Thoracic aorta (tissue), 2 donors: ENCODE results near the gene MICB. TPM values are rescaled to one million over a fixed set of nuclear protein-coding genes. Genes with fewer than 3 reads are reported as not detected.
"Not testable (repeated sequence)": the region's sequence is repeated elsewhere in the genome, so short reads cannot be mapped to it uniquely, and the experiment has no call there.

ENCODE experiments used
- ATAC-seq: fragments of 150-250 bp; one replicate; pipeline ENCODE4 v1.8.0; 2017; ENCODE audit warnings: low read depth; ENCODE audit not compliant: insufficient number of reproducible peaks, low FRiP score
- DNase-seq: peaks from one replicate; pipeline ENCODE4 v3.0.0-alpha.2; 2020; ENCODE audit warnings: low spot score
- H3K27ac ChIP-seq, 2 donors: fragments of 200-600 bp; sonication (generic); 1 replicate in 1 of 2; 2 replicates in 1 of 2; pipeline ENCODE4 v1.5.1; 2016; ENCODE audit warnings: mild to moderate bottlenecking in 2 of 2, moderate library complexity in 2 of 2
- H3K27me3 ChIP-seq: fragments of 200-600 bp; sonication (generic); replicated peaks from 2 replicates; pipeline ENCODE4 v1.6.0; 2016; ENCODE audit warnings: mild to moderate bottlenecking; ENCODE audit not compliant: insufficient read depth
- H3K36me3 ChIP-seq: fragments of 200-600 bp; sonication (generic); one replicate; pipeline ENCODE4 v1.5.1; 2016
- H3K4me1 ChIP-seq, 2 donors: fragments of 200-600 bp; sonication (generic); 1 replicate in 1 of 2; 2 replicates in 1 of 2; pipeline versions ENCODE4 v1.5.1 to v1.6.0; 2016; ENCODE audit warnings: low read depth in 2 of 2, mild to moderate bottlenecking in 1 of 2; ENCODE audit not compliant: control insufficient read depth in 1 of 2
- H3K4me3 ChIP-seq: fragments of 200-600 bp; sonication (generic); 2 replicates; pipeline ENCODE4 v1.5.1; 2016; ENCODE audit warnings: mild to moderate bottlenecking
- H3K9me3 ChIP-seq: fragments of 200-600 bp; sonication (generic); 2 replicates; pipeline ENCODE4 v1.5.1; 2016
- CTCF ChIP-seq: fragments of 200-600 bp; sonication (generic); IDR thresholded peaks from one replicate; pipeline ENCODE4 v1.5.1; 2019; ENCODE audit warnings: antibody characterized with exemption
- total RNA-seq, 2 donors: library from RNA; depleted of rRNA; stranded (reverse); fragments of >200 nt; gene quantifications; one replicate each; pipeline versions ENCODE4 v1.1.0 to v1.2.3, GENCODE V29; 2016

MICB gene
- 1 to 10 TPM; 4.1 to 6.6 TPM for total RNA-seq

GRCh38 chr6:31497531-31498476 is at the start of gene MICB:
Gene MICB, plus strand, starts transcription at chr6:31498145. Its CDS starts 49 bp downstream, at chr6:31498194.
- peak; percentile 25 for ATAC-seq
- Histone ChIP-seq H3K27me3 (no peaks in the 10 kb centered on the region), H3K9me3 (no peaks in the 10 kb centered on the region), H3K4me1 (peaks cover 6 to 24% of the 10 kb centered on the region in 2 donors), H3K27ac (peak within 1 kb of the TSS; percentile 16 to 51), H3K36me3 (no peaks in the 10 kb centered on the region), H3K4me3 (peak within 1 kb of the TSS; percentile 81)
- DNase-seq: peak; percentile 56
- no peak for TF ChIP-seq CTCF

GRCh38 chr6:31450751-31451150 is 47.2 kb upstream of the MICB start:
- Histone ChIP-seq H3K4me3 (no peak overlapping the region), H3K36me3 (no peaks in the 10 kb centered on the region), H3K27me3 (no peaks in the 10 kb centered on the region), H3K9me3 (no peaks in the 10 kb centered on the region), H3K27ac (no peak overlapping the region), H3K4me1 (no peaks in the 10 kb centered on the region)
- DNase-seq: no peak
- TF ChIP-seq CTCF: no peak
- ATAC-seq: no peak

- H3K9me3 ChIP-seq: no peaks in the 10 kb centered on the region
- no peak for TF ChIP-seq CTCF
- H3K27ac ChIP-seq: no peak overlapping the region
- no peaks in the 10 kb centered on the region for H3K4me1 ChIP-seq
- no peaks in the 10 kb centered on the region for H3K27me3 ChIP-seq
- no peak for DNase-seq
- H3K4me3 ChIP-seq: no peak overlapping the region
- ATAC-seq: no peak
- no peaks in the 10 kb centered on the region for H3K36me3 ChIP-seq
Observed at GRCh38 chr6:31452859-31453258, 45.1 kb upstream of the MICB start.

GRCh38 chr6:31453259-31453658 is 44.7 kb upstream of the MICB start:
- no peaks in the 10 kb centered on the region for H3K27me3 ChIP-seq
- DNase-seq: no peak
- no peaks in the 10 kb centered on the region for H3K4me1 ChIP-seq
- no peak overlapping the region for H3K4me3 ChIP-seq
- no peak for ATAC-seq
- H3K36me3 ChIP-seq: no peaks in the 10 kb centered on the region
- no peaks in the 10 kb centered on the region for H3K9me3 ChIP-seq
- TF ChIP-seq CTCF: no peak
- no peak overlapping the region for H3K27ac ChIP-seq

GRCh38 chr6:31459864-31460263 is 38.1 kb upstream of the MICB start:
- H3K9me3 ChIP-seq, H3K27ac ChIP-seq, DNase-seq, ATAC-seq, H3K36me3 ChIP-seq, H3K27me3 ChIP-seq, H3K4me3 ChIP-seq: not testable (repeated sequence)
- H3K4me1 ChIP-seq: peaks cover 4 to 15% of the 10 kb centered on the region in 2 donors
